Endometrial microvascular endothelial cells (primary cell): ENCODE data around the gene C9orf85. TPM values are rescaled to one million over a fixed set of nuclear protein-coding genes. Genes with fewer than 3 reads are reported as not detected.
"Not testable (repeated sequence)": the region's sequence is repeated elsewhere in the genome, so short reads cannot be mapped to it uniquely, and the experiment has no call there.

ENCODE experiments used
- in situ Hi-C: cut with HindIII; loops from 2 replicates; pipeline ENCODE4 v1.10.0; 2017; ENCODE audit warnings: low sequenced_read_pairs, low pct_unique_long_range_greater_than_20kb; ENCODE audit errors: inconsistent ontology term
- total RNA-seq: library from RNA; depleted of rRNA; stranded (reverse); fragments of >200 nt; gene quantifications from one replicate; pipeline ENCODE4 v1.2.3, GENCODE V29; 2015; ENCODE audit errors: inconsistent ontology term

C9orf85 gene
- total RNA-seq, 1 donor from 2014 or later: 14.4 TPM

DNA sequence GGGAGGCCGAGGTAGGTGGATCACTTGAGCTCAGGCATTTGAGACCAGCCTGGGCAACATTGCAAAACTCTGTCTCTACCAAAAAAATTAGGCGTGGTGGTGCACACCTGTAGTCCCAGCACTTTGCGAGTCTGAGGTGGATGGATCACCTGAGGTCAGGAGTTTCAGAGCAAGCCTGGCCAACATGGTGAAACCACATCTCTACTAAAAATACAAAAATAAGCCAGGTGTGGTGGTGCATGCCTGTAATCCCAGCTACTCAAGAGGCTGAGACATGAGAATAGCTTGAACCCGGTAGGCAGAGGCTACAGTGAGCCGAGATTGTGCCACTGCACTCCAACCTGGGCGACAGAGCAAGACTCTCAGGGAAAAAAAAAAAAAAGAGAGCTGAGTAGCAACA, 12.7 kb upstream of the C9orf85 start:
- in situ Hi-C loops: not testable (repeated sequence)

DNA sequence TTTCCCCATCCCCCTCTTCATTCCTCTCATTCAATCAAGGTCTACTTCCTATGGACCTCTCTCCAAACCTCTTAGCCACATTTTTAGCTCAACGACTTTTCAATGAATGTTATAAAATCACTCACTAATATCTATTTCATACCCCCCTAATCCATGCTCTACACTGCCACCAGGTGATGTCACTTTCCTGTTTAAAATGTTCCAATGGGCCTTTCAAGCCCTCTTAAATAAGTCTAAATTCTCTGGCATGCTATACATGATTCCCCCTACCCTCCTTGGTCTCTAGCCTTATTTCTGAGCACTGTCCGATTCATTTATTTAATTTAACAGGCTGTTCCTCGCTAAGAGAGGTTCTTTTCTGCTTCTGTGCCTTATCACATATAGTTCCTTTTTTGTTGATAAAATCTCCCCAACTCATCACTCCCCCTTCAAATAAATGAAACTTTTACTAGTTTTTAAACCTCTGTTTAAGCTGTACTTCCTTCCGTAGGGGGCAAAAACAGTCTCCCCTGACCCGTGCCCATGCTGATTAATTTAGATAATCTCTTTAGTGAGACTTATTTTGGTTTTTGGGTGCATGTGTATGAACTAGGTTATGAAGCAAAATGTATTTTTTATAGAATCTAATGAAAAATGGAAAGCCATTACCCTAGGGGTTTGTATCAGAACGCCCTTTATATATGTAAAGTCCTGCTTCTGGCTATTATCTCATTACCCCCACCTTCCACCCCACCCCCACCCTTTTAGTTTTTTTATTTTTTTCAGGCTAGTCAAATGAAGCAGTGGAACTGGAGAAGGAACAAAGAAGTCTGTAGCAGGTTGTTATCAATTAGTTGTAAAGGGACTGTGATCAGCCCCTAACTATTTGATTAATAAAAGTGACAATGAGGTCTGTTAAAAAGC, 9.5 kb upstream of the C9orf85 start:
- in situ Hi-C loops: no loop called here

- in situ Hi-C loops: no loop called here
Observed at GRCh38 chr9:71904076-71904475, 7.4 kb upstream of the C9orf85 start.

- in situ Hi-C loops: no loop called here
Observed at GRCh38 chr9:71908825-71909224, 2.6 kb upstream of the C9orf85 start.

DNA sequence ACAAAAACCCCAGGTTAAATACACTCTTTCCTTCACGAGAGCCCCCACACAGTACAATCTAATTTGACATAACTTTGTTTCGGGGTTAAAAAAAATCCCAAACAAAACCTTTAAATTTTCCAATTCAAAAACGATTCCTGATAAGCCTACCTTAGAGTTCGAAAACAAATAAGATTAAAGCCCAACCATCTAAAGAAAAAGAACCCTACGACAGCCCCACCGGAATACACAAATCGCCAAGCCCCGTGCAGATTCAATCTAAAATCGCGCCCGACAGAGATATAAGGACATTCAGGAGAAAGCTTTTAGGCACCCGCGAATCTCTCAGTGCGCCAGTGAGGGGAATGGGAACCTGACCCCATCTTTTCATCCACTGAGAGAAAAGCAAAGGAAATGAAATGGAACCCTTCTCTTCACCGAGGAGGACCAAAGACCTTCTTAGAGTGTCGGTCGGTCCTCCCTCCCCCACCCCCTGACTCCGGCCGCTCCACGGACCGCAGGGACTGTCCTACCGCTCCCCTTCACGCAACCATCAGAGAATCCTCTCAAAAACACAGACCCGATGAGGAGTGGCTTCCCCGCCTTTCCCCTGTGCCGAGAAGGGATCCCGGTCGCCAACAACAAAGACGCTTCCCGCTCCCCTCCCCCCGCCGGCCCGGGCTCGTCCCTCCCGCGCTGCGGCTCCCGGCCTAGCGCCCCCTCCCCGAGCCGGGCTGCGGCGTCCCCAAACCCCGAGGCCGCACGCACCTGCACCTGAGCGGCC, 1.4 kb upstream of the C9orf85 start:
- in situ Hi-C loops: no loop called here

DNA sequence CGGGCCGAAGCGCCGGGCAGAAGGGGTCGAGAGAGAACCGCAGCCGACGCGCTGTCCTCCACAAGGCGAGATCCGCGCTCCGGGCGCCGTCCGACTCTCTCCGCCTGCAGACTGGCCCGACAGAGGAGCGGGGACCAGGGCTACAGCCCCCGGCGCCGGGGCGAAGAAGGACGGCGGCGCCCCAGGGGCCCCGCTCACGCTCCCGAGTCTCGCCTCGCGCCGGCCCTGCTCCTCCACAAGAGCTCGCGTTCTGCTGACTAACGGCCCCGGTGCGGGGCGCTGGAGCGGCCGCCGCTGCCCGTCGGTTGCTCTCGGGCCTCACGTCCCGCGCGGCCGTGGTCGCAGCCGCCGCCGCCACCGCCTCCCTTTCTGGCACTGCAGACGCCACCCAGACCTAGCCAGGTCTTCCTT, 784 bp upstream of the C9orf85 start:
- in situ Hi-C loops: no loop called here

DNA sequence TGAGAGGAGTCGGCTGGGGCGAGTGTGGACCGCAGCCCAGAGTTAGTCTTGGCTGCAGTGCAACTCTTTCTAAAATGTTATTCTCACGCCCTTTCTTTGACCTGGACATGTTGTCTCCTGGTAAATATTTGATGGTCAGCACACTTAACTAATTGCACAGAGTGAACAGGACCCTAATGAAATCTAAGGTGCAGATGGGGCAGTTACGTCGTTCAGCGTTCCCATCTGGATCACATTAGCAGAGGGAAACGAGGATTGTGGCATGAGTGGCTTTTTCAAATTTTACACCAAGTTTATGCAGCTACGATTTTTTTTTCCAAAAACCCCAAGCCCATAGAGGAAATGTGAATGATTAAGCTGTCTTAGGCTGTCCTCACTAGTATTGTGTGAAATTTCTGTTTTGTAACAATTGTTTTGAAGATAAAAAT, 483 bp downstream of the C9orf85 start:
- in situ Hi-C loops: no loop called here

DNA sequence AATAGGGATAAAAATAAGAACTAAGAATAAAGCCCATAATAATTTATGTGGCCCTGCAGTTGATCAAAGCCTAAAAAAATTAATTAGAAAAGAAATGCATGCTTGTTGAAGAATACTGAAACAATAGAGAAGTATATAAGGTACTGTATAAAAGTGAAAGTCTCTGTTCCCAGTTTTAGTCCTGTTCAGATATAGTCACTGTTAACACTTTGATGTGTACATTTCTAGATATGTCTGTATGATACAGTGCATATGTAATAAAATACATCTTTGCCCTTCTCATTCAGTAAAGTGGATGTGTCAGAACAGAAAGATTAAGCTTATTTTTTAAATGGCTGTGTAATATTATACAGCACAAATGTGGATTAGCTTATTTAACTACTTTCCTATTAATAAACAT, 4.1 kb downstream of the C9orf85 start:
- in situ Hi-C loops: no loop called here

- in situ Hi-C loops: no loop called here
Observed at GRCh38 chr9:71916834-71917534, 5.5 kb downstream of the C9orf85 start.

DNA sequence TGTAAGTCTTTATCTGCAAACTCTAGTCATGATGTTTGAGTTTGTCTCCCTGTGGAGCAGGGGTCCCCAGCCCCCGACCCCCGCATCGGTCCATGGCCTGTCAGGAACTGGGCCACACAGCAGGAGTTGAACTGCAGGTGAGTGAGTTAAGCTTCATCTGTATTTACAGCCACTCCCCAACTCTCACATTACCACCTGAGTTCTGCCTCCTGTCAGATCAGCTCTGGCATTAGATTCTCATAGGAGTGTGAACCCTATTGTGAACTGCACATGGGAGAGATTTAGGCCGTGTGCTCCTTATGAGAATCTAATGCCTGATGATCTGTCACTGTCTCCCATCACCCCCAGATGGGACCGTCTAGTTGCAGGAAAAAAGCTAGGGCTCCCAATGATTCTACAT, 7.0 kb downstream of the C9orf85 start:
- in situ Hi-C loops: no loop called here

DNA sequence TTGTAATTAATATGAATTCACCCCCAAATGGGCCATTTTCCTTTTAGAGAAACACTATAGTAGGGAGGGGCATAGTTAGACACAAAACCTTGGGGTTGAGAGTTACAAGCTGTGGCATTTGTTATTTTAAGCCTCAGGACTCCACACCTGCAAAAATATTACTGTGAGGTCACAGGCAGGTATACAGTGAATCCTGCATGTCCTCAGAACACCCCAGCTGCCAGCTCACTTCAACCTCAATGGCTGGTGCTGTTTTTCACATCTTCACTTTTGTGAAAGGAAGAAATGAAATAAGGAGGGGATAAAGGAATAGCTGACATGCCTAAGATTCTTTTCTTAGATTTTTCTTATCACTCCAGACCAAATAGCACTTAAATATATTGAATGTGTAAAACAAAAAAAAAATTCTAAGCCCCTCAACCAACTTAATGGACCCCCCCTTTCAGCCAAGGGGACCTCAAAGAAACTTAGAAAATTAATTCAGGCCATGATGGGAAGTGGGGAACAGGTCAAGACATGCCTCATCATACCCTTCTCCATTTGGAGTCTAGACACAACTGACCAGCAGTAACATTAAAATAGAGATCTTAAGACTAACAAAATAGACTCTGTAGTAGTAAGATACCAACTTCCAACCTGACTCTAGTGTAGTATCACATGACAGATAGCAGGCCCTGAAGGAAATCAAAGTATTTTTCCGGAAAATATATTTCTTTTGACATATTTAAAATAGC, 9.2 kb downstream of the C9orf85 start:
- in situ Hi-C loops: no loop called here

- in situ Hi-C loops: no loop called here
Observed at GRCh38 chr9:71921190-71921814, 9.9 kb downstream of the C9orf85 start.

DNA sequence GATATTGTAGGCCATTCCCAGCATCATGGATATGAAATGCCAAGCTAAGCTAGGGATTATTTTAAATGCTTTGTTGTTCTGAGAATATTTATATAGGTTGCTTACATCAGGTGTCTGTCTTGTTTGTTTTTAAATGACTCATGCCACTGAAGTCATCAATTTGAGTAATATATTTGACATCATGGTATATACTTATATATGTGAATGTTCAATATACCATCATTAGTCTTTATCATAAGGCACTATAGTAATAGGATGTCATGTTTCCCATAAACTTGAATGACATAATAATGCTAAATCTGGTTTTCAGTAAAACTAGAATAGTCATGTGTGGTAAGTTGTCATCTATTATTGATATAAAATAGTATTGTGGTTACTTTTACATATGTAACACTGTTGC, 13.1 kb downstream of the C9orf85 start:
- in situ Hi-C loops: no loop called here

DNA sequence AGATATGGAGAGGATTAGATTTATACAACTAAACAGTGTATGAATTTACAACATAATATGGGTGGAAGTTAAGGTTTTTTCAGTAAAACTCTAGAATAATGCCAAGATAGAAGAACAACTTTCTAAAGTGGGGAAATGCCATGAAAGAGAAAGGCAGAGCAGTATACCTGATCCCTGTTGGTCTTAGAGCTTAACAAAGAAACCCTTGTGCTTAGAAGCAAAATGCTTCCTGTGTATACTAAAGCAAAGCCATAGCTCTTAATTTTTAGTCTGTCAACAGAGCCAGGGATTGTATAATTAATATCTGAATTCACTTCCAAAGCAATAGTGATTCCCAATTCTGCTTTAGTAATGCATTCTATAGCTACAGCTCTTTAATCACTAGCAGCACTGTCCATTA, 14.4 kb downstream of the C9orf85 start:
- in situ Hi-C loops: no loop called here

DNA sequence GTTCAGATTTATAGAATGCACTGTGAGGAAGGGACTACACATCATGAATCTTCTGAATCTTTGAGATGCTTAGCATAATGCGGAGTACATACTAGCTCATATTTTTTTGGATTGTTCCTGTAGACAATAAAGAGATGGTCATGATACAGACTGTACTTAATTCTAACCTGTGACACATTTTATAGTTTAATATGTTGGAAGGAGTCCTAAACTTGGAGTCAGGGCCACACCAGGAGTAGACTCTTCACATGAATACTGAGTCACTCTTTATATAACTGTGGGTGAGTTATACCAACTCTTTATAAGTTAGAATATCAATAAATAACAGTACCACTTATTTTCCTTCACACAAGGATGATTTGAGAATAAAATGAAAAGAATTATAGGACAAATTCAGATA, 16.9 kb downstream of the C9orf85 start:
- in situ Hi-C loops: no loop called here

DNA sequence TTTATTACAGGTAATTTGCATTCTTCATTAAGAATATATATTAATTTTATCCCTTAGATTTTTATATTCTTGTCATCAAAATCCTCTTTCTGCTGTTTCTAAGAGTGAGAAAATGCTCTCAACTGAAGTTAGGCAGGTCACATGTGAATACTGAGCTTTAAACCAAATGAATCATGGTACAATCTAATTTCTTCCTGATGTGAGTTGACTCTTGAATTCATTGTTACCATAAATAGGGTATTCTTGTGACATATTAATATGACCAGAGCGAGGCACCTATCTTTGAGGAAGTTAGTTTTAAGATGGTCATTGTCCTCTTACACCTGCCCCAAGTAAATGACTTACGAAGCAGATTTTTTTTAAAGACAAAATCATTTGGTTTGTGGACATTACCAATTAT, 17.4 kb downstream of the C9orf85 start:
- in situ Hi-C loops: no loop called here

GRCh38 chr9:71929223-71929622, 17.8 kb downstream of the C9orf85 start:
- in situ Hi-C loops: no loop called here

- in situ Hi-C loops: no loop called here
Observed at GRCh38 chr9:71929791-71930440, 18.5 kb downstream of the C9orf85 start.
